HCT116 (cell line): ENCODE measurements around the gene RPS25. TPM values are rescaled to one million over a fixed set of nuclear protein-coding genes. Genes with fewer than 3 reads are reported as not detected.
"Not testable (repeated sequence)": the region's sequence is repeated elsewhere in the genome, so short reads cannot be mapped to it uniquely, and the experiment has no call there.

Experiments
- ATAC-seq: fragments of 200-7000 bp; cut with Tn5 transposase; 2 replicates; pipeline ENCODE4 v1.9.1; 2020; ENCODE audit warnings: mild to moderate bottlenecking, moderate library complexity
- BruUV-seq: library from RNA; stranded (reverse); fragments of 400-500 nt; replicated peaks from 2 replicates; lab custom pipeline; 2021; lab: Mats Ljungman, UMichigan
- CTCF ChIA-PET: fragments of 300-600 bp; sonication (Branson Sonifier 250); formaldehyde crosslinking; loops from one replicate; lab custom pipeline; 2021; ENCODE audit warnings: antibody characterized with exemption; lab: Charles Lee
- POLR2A ChIA-PET: fragments of 300-600, 350-600 bp; sonication (Branson Sonifier 250); formaldehyde crosslinking; loops from one replicate; lab custom pipeline; 2021; ENCODE audit warnings: antibody characterized with exemption; lab: Charles Lee
- RAD21 ChIA-PET, 2 experiments: fragments of 300-600 bp; sonication (Branson Sonifier 250); formaldehyde crosslinking; loops; one replicate each; lab custom pipeline; 2023; ENCODE audit warnings: low total read pairs in 2 of 2; ENCODE audit not compliant: uncharacterized antibody in 2 of 2, unreplicated experiment in 2 of 2, low non-redundant PET in 1 of 2; lab: Charles Lee
- DNase-seq: peaks from one replicate; pipeline ENCODE4 v3.0.0-alpha.2; 2010; ENCODE audit warnings: low read depth, low spot score
- H2AFZ ChIP-seq: fragments of 200-600 bp; shearing (Covaris generic), sonication (generic); 2 replicates; pipeline ENCODE4 v1.6.1; 2017; ENCODE audit warnings: low read depth, mixed run types, mixed read lengths, antibody characterized with exemption, low read length; ENCODE audit not compliant: poor library complexity, severe bottlenecking
- H3K27ac ChIP-seq: 2 replicates; pipeline ENCODE4 v1.5.1; 2012; ENCODE audit warnings: low read depth, low read length
- H3K27me3 ChIP-seq: fragments of 200-600 bp; sonication (generic); 2 replicates; pipeline ENCODE4 v1.6.1; 2016; ENCODE audit warnings: mixed run types, low read length, mixed read lengths; ENCODE audit not compliant: insufficient read depth
- H3K36me3 ChIP-seq, 2 experiments: fragments of 200-500 bp in 1 of 2; fragments of 200-600 bp in 1 of 2; sonication (Bioruptor generic) in 1 of 2; sonication (generic) in 1 of 2; 2 replicates each; pipeline versions ENCODE4 v1.5.1 to v1.6.1; 2014 to 2016; ENCODE audit warnings: low read length in 2 of 2, inconsistent platforms in 1 of 2, mixed read lengths in 1 of 2, mixed run types in 1 of 2; ENCODE audit not compliant: insufficient read depth in 2 of 2, control insufficient read depth in 1 of 2
- H3K4me1 ChIP-seq, 2 experiments: fragments of 200-600 bp in 1 of 2; sonication (generic) in 1 of 2; 2 replicates each; pipeline versions ENCODE4 v1.5.1 to v1.6.1; 2012 to 2017; ENCODE audit warnings: low read length in 2 of 2, inconsistent platforms in 1 of 2, mild to moderate bottlenecking in 1 of 2, mixed read lengths in 1 of 2, mixed run types in 1 of 2, moderate library complexity in 1 of 2; ENCODE audit not compliant: insufficient read depth in 2 of 2, control insufficient read depth in 1 of 2
- H3K4me2 ChIP-seq: fragments of 200-600 bp; sonication (generic); 2 replicates; pipeline ENCODE4 v1.6.1; 2017; ENCODE audit warnings: mixed run types, low read length, mixed read lengths
- H3K4me3 ChIP-seq, 2 experiments: fragments of 200-600 bp in 1 of 2; sonication (generic) in 1 of 2; replicated peaks in 1 of 2; 2 replicates each; pipeline ENCODE4 v1.5.1; 2011 to 2016; ENCODE audit warnings: low read length in 2 of 2, control low read depth in 1 of 2, low read depth in 1 of 2, mild to moderate bottlenecking in 1 of 2, mixed read lengths in 1 of 2, mixed run types in 1 of 2
- H3K79me2 ChIP-seq: fragments of 200-600 bp; sonication (generic); 2 replicates; pipeline ENCODE4 v1.6.1; 2017; ENCODE audit warnings: mild to moderate bottlenecking, mixed run types, low read length, moderate library complexity, mixed read lengths; ENCODE audit not compliant: insufficient read depth
- H3K9ac ChIP-seq: fragments of 200-600 bp; sonication (generic); 2 replicates; pipeline ENCODE4 v1.6.1; 2016; ENCODE audit warnings: low read length, mixed read lengths
- H3K9me2 ChIP-seq: fragments of 200-600 bp; sonication (generic), shearing (Covaris generic); 2 replicates; pipeline ENCODE4 v1.6.1; 2017; ENCODE audit warnings: mixed run types, mild to moderate bottlenecking, moderate library complexity; ENCODE audit not compliant: insufficient read depth
- H3K9me3 ChIP-seq, 2 experiments: fragments of 200-500 bp in 1 of 2; fragments of 200-600 bp in 1 of 2; sonication (Bioruptor generic) in 1 of 2; sonication (generic) in 1 of 2; 2 replicates each; pipeline ENCODE4 v1.6.1; 2014 to 2017; ENCODE audit warnings: low read length in 2 of 2, mixed read lengths in 2 of 2, inconsistent platforms in 1 of 2, low read depth in 1 of 2, mild to moderate bottlenecking in 1 of 2, mixed run types in 1 of 2, moderate library complexity in 1 of 2; ENCODE audit not compliant: control insufficient read depth in 1 of 2, insufficient read depth in 1 of 2
- H4K20me1 ChIP-seq: fragments of 200-600 bp; sonication (generic), shearing (Covaris generic); 2 replicates; pipeline ENCODE4 v1.6.1; 2017; ENCODE audit warnings: mixed run types, mild to moderate bottlenecking, moderate library complexity; ENCODE audit not compliant: insufficient read depth
- CEBPB ChIP-seq: IDR thresholded peaks from 2 replicates; pipeline ENCODE4 v1.6.1; 2012; ENCODE audit warnings: low read depth
- EGR1 ChIP-seq: IDR thresholded peaks from 2 replicates; pipeline ENCODE4 v1.6.1; 2012; ENCODE audit warnings: low read depth
- ELF1 ChIP-seq: IDR thresholded peaks from 2 replicates; pipeline ENCODE4 v1.6.1; 2012; ENCODE audit warnings: low read depth, borderline replicate concordance
- EZH2 ChIP-seq: fragments of 200-600 bp; sonication (generic); IDR thresholded peaks from 2 replicates; pipeline ENCODE4 v1.6.1; 2017; ENCODE audit warnings: antibody characterized with exemption, mixed run types
- JUND ChIP-seq: IDR thresholded peaks from 2 replicates; pipeline ENCODE4 v1.6.1; 2012
- intact Hi-C: fragments of 100-400 bp; cut with micrococcal nuclease; formaldehyde crosslinking; loops from 2 replicates; pipeline ENCODE4 v1.10.0; 2022
- total RNA-seq: library from RNA; stranded (reverse); gene quantifications from one replicate; pipeline ENCODE4 v1.2.1, GENCODE V29; 2021; ENCODE audit not compliant: unreplicated experiment
- TF ChIP-seq, protein P1 (sequence below): IDR thresholded peaks from 2 replicates; pipeline ENCODE4 v1.6.1; 2012; ENCODE audit warnings: low read depth

RPS25 gene
- total RNA-seq, 1 experiment from 2014 or later: 1,404 TPM

DNA sequence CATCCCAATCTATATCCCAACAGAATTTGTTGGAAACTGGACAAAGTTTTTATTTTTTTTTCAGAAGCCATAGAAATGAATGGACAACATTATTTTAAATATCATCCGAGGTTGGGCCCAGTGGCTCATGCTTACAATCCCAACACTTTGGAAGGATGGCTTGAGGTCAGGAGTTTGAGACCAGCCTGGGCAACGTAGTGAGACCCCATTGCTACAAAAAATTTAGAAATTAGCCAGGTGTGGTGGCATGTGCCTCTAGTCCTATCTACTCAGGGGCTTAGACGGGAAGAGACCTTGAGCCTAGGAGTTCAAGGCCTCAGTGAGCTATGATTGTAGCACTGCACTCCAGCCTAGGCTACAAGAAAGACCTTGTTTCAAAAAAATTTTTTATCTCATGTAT, 16.7 kb upstream of the RPS25 start:
- Histone ChIP-seq H4K20me1 (no peaks in the 10 kb centered on the region), H3K9me2 (no peaks in the 10 kb centered on the region), H3K4me1 (peaks cover 0 to 26% of the 10 kb centered on the region in 2 experiments; a peak in 3 of 4 replicates), H3K27me3 (no peaks in the 10 kb centered on the region), H3K9me3 (no peaks in the 10 kb centered on the region), H3K27ac (no peak overlapping the region), H2AFZ (no peak overlapping the region), H3K79me2 (peaks cover 8% of the 10 kb centered on the region; the same call in 1 of the 2 replicates), H3K36me3 (no peaks in the 10 kb centered on the region), H3K4me3 (no peak overlapping the region), H3K4me2 (no peak overlapping the region), H3K9ac (no peak overlapping the region)
- RAD21 ChIA-PET: no interaction called here
- no peak for TF ChIP-seq JUND
- TF ChIP-seq, protein P1, sequence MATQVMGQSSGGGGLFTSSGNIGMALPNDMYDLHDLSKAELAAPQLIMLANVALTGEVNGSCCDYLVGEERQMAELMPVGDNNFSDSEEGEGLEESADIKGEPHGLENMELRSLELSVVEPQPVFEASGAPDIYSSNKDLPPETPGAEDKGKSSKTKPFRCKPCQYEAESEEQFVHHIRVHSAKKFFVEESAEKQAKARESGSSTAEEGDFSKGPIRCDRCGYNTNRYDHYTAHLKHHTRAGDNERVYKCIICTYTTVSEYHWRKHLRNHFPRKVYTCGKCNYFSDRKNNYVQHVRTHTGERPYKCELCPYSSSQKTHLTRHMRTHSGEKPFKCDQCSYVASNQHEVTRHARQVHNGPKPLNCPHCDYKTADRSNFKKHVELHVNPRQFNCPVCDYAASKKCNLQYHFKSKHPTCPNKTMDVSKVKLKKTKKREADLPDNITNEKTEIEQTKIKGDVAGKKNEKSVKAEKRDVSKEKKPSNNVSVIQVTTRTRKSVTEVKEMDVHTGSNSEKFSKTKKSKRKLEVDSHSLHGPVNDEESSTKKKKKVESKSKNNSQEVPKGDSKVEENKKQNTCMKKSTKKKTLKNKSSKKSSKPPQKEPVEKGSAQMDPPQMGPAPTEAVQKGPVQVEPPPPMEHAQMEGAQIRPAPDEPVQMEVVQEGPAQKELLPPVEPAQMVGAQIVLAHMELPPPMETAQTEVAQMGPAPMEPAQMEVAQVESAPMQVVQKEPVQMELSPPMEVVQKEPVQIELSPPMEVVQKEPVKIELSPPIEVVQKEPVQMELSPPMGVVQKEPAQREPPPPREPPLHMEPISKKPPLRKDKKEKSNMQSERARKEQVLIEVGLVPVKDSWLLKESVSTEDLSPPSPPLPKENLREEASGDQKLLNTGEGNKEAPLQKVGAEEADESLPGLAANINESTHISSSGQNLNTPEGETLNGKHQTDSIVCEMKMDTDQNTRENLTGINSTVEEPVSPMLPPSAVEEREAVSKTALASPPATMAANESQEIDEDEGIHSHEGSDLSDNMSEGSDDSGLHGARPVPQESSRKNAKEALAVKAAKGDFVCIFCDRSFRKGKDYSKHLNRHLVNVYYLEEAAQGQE: no peak
- no peak for TF ChIP-seq EGR1
- no peak for TF ChIP-seq EZH2
- no peak for TF ChIP-seq ELF1
- no peak for TF ChIP-seq CEBPB
- POLR2A ChIA-PET: no interaction called here
- intact Hi-C loops: no loop called here
- DNase-seq: no peak
- no TSS peak for BruUV-seq
- no peak for ATAC-seq
- CTCF ChIA-PET: no interaction called here

DNA sequence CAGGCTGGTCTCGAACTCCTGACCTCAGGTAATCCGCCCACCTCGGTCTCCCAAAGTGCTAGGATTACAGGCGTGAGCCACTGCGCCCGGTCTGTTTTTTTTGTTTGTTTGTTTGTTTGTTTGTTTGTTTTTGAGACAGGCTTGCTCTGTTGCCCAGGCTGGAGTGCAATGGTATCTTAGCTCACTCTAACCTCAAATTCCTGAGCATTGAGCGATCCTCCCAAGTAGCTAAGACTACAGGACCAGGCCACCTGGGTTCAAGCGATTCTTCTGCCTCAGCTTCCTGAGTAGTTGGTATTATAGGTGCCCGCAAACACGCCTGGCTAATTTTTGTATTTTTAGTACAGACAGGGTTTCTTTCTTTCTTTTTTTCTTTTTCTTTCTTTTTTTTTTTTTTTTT, 15.3 kb upstream of the RPS25 start:
- H2AFZ ChIP-seq, H3K27ac ChIP-seq, H3K9me3 ChIP-seq, H3K36me3 ChIP-seq, DNase-seq, H3K27me3 ChIP-seq, H3K9me2 ChIP-seq, ATAC-seq, RAD21 ChIA-PET, BruUV-seq, H3K4me3 ChIP-seq, H4K20me1 ChIP-seq, H3K9ac ChIP-seq, intact Hi-C loops: not testable (repeated sequence)
- Histone ChIP-seq H3K79me2 (peaks cover 22% of the 10 kb centered on the region), H3K4me1 (peaks cover 5 to 38% of the 10 kb centered on the region in 2 experiments; a peak in 3 of 4 replicates), H3K4me2 (peak overlapping the region; percentile 18)
- CTCF ChIA-PET: interaction anchor here (0.6 to 0.7 kb wide), 4 partner anchors 10 to 197 kb away, joined by 3 to 5 read pairs (median 4); no protein-coding TSS in a partner anchor
- POLR2A ChIA-PET: interaction anchor here (0.6 to 1.6 kb wide), 5 partner anchors 9 to 409 kb away, joined by 3 to 5 read pairs (median 3); partner anchors contain the start of genes HINFP, RPS25 and TRAPPC4
